Calu3 (cell line): ENCODE results near the gene PDZD2. TPM values are rescaled to one million over a fixed set of nuclear protein-coding genes. Genes with fewer than 3 reads are reported as not detected.

Experiments
- BruUV-seq: library from RNA; stranded (reverse); fragments of 400-500 nt; replicated peaks from 2 replicates; lab custom pipeline; 2021; lab: Mats Ljungman, UMichigan
- CTCF ChIA-PET: fragments of 300-600 bp; sonication (Branson Sonifier 250); formaldehyde crosslinking; loops from one replicate; lab custom pipeline; 2022; ENCODE audit warnings: antibody characterized with exemption; lab: Charles Lee
- DNase-seq: peaks from one replicate; pipeline ENCODE4 v3.0.0; 2022
- H3K27ac Mint-ChIP-seq: one replicate; pipeline ENCODE4 v1.8.0; 2022; ENCODE audit warnings: mixed read lengths; ENCODE audit not compliant: unreplicated experiment
- H3K27me3 Mint-ChIP-seq: one replicate; pipeline ENCODE4 v1.8.0; 2022; ENCODE audit warnings: mixed read lengths; ENCODE audit not compliant: unreplicated experiment
- H3K36me3 Mint-ChIP-seq: one replicate; pipeline ENCODE4 v1.8.0; 2022; ENCODE audit warnings: mild to moderate bottlenecking, moderate library complexity, mixed read lengths; ENCODE audit not compliant: insufficient read depth, unreplicated experiment
- H3K4me1 Mint-ChIP-seq: one replicate; pipeline ENCODE4 v1.8.0; 2022; ENCODE audit warnings: mild to moderate bottlenecking, low read depth, mixed read lengths; ENCODE audit not compliant: unreplicated experiment
- H3K4me3 Mint-ChIP-seq: one replicate; pipeline ENCODE4 v1.8.0; 2022; ENCODE audit warnings: mild to moderate bottlenecking, low read depth, moderate library complexity, mixed read lengths; ENCODE audit not compliant: unreplicated experiment
- H3K9me3 Mint-ChIP-seq: one replicate; pipeline ENCODE4 v1.8.0; 2022; ENCODE audit warnings: low read depth, mixed read lengths; ENCODE audit not compliant: unreplicated experiment
- intact Hi-C: fragments of 100-400 bp; cut with micrococcal nuclease; formaldehyde crosslinking; loops from one replicate; pipeline ENCODE4 v1.10.0; 2022; ENCODE audit not compliant: unreplicated experiment
- total RNA-seq: library from RNA; stranded (reverse); gene quantifications from 2 replicates; pipeline ENCODE4 v1.2.3, GENCODE V29; 2022
- TF ChIP-seq, protein P1 (sequence below): fragments of 200-600 bp; IDR thresholded peaks from one replicate; pipeline ENCODE4 v1.8.0; 2022; ENCODE audit warnings: antibody characterized with exemption; ENCODE audit not compliant: unreplicated experiment

PDZD2 gene
- total RNA-seq, 1 experiment from 2014 or later = 0.97 TPM

DNA sequence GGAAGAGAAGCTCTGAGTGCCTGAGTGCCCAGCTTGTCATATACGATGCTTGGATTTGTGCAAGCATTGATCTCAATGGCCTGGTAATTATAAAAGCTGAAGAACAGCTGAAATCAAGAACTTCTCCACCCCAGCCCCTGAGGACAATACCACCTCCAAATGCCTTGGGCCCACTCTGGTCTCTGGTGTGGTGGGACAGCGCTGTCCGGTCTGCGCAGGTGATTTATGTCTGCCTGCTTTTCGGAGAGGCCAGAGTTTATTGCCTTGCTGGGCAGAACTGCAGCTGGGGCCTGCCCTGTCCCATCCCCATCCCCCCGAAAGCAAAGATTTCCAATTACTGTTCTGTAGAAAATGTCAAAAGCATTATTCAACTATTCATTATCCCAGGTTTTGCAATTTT, 1.1 kb upstream of the PDZD2 start:
- intact Hi-C loops = loop anchor here (2.0 kb wide), 1 partner anchor 173 kb away; no protein-coding TSS in a partner anchor
- Mint-ChIP-seq H3K4me3 (no peak overlapping the region), H3K27me3 (peaks cover 41% of the 10 kb centered on the region), H3K27ac (no peak overlapping the region), H3K4me1 (no peaks in the 10 kb centered on the region), H3K36me3 (no peaks in the 10 kb centered on the region), H3K9me3 (no peaks in the 10 kb centered on the region)
- TF ChIP-seq, protein P1, sequence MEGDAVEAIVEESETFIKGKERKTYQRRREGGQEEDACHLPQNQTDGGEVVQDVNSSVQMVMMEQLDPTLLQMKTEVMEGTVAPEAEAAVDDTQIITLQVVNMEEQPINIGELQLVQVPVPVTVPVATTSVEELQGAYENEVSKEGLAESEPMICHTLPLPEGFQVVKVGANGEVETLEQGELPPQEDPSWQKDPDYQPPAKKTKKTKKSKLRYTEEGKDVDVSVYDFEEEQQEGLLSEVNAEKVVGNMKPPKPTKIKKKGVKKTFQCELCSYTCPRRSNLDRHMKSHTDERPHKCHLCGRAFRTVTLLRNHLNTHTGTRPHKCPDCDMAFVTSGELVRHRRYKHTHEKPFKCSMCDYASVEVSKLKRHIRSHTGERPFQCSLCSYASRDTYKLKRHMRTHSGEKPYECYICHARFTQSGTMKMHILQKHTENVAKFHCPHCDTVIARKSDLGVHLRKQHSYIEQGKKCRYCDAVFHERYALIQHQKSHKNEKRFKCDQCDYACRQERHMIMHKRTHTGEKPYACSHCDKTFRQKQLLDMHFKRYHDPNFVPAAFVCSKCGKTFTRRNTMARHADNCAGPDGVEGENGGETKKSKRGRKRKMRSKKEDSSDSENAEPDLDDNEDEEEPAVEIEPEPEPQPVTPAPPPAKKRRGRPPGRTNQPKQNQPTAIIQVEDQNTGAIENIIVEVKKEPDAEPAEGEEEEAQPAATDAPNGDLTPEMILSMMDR = no peak
- CTCF ChIA-PET = interaction anchor here (1.2 to 2.0 kb wide), 3 partner anchors 8 to 171 kb away, joined by 3 to 6 read pairs (median 4); no protein-coding TSS in a partner anchor
- no peak for DNase-seq
- no TSS peak for BruUV-seq

DNA sequence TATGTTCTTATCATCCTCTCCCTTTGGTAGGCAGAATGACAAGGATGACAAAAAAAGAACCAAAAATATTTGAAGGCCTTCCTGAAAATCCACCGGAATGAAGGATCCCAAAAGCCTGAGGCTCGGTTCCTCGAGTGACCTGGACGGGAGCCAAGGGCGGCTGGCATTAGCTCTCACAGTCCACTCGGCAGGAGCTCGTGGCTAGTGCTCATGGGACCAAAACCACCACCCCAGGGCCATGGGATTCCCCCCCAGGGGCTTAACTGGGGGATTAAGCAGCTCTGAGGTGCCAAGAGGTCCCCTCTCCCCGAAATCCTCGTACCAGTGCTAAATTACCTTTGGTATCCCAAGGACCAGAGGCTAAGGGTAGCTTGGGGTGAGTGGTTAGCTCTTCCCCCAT, 586 bp upstream of the PDZD2 start:
- H3K4me3 Mint-ChIP-seq = peak overlapping the region; percentile 75
- H3K4me1 Mint-ChIP-seq = no peaks in the 10 kb centered on the region
- CTCF ChIA-PET = interaction anchor here (0.5 to 2.0 kb wide), 7 partner anchors 9 to 358 kb away, joined by 3 to 6 read pairs (median 4); no protein-coding TSS in a partner anchor
- no TSS peak for BruUV-seq
- TF ChIP-seq, protein P1 = no peak
- DNase-seq = no peak
- H3K9me3 Mint-ChIP-seq = no peaks in the 10 kb centered on the region
- H3K27ac Mint-ChIP-seq = no peak overlapping the region
- intact Hi-C loops = loop anchor here (2.0 kb wide), 1 partner anchor 172 kb away; no protein-coding TSS in a partner anchor
- no peaks in the 10 kb centered on the region for H3K36me3 Mint-ChIP-seq
- H3K27me3 Mint-ChIP-seq = peaks cover 36% of the 10 kb centered on the region

DNA sequence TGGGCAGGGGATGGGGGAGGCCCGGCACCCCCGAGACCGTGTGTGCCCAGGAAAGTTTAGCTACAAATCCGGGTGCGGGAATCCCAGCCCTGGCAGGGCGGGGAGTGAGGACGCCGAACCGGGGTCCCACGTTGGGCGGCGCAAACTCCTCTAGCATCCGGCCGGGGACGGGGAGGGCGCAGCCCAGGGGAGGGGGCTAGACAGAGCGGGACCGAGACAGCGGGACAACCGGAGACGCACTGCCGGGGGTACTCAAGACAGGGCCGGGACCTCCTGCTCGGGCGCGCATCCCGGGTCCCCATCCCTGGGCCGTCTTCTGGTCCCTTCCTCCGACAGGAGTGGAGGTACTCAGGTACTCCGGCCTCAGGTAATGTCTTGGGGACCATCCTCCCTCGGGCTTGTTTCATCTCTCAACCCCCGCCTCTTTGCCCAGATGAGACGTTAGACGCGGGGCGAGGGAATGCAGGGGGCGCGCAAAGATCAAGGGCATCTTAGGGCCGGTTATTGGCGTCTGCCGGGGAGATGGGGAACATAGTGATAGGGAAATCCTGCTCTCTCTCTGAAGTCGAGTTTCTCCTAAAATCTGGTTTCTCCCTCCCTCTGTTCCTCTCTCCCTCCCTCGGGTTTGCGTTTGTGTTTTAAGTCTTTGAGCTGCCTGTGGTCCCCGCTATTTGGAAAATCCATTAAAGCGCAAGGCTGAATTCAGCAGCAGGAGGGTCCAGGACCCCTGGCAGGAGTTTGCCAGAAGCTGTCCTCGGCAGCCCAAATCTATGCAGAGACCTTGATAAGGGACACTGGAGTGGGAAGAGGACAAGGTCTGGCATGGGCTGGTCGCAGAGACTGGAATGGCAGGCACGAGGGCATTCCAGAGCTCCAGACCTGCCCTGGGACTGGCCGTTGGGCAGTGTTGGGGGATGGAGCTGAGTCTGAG, 815 bp downstream of the PDZD2 start:
- intact Hi-C loops = loop anchor here (2.0 kb wide), 1 partner anchor 171 kb away; no protein-coding TSS in a partner anchor
- DNase-seq = no peak
- Mint-ChIP-seq H3K36me3 (no peaks in the 10 kb centered on the region), H3K27ac (no peak overlapping the region), H3K9me3 (no peaks in the 10 kb centered on the region), H3K27me3 (peaks cover 28% of the 10 kb centered on the region), H3K4me3 (no peak overlapping the region), H3K4me1 (no peaks in the 10 kb centered on the region)
- TF ChIP-seq, protein P1 = no peak
- no TSS peak for BruUV-seq
- CTCF ChIA-PET = interaction anchor here (0.6 to 2.0 kb wide), 3 partner anchors 12 to 169 kb away, joined by 3 to 7 read pairs (median 6); no protein-coding TSS in a partner anchor

DNA sequence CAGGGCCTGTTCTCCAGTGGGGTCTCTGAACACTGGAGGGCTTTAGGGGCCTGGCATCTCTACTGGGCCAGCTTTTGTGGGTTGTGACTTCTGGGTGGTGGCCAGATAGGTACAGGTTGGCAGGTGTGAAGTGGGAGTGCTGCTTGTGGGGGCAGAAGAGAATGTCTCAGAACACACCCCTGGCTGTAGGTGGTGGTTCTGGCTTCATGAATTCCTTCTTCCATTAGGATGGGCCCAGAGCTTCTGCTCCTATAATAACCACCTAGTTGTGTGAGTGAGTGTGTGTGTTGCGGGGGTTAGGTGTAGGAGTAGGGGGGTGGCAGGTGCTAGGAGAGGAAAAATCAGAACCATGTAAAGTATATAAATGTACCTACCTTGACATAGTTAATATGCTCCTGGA, 1.6 kb downstream of the PDZD2 start:
- CTCF ChIA-PET = interaction anchor here (0.6 to 1.1 kb wide), 2 partner anchors 11 to 169 kb away, joined by 3 to 7 read pairs; no protein-coding TSS in a partner anchor
- Mint-ChIP-seq H3K9me3 (no peaks in the 10 kb centered on the region), H3K36me3 (no peaks in the 10 kb centered on the region), H3K4me1 (no peaks in the 10 kb centered on the region), H3K4me3 (no peak overlapping the region), H3K27ac (no peak overlapping the region), H3K27me3 (peaks cover 33% of the 10 kb centered on the region)
- BruUV-seq = no TSS peak
- TF ChIP-seq, protein P1 = no peak
- intact Hi-C loops = no loop called here
- DNase-seq = no peak
